HG02870 (cell line): Measurements from ENCODE around the gene CFB.
"Not testable (repeated sequence)": the region's sequence is repeated elsewhere in the genome, so short reads cannot be mapped to it uniquely, and the experiment has no call there.

ENCODE experiments used
- ATAC-seq: cut with Tn5 transposase; IDR thresholded peaks from one replicate; pipeline ENCODE4 v1.9.1; 2021; ENCODE audit warnings: mild to moderate bottlenecking, moderate library complexity; ENCODE audit not compliant: unreplicated experiment

Gene CFB

DNA sequence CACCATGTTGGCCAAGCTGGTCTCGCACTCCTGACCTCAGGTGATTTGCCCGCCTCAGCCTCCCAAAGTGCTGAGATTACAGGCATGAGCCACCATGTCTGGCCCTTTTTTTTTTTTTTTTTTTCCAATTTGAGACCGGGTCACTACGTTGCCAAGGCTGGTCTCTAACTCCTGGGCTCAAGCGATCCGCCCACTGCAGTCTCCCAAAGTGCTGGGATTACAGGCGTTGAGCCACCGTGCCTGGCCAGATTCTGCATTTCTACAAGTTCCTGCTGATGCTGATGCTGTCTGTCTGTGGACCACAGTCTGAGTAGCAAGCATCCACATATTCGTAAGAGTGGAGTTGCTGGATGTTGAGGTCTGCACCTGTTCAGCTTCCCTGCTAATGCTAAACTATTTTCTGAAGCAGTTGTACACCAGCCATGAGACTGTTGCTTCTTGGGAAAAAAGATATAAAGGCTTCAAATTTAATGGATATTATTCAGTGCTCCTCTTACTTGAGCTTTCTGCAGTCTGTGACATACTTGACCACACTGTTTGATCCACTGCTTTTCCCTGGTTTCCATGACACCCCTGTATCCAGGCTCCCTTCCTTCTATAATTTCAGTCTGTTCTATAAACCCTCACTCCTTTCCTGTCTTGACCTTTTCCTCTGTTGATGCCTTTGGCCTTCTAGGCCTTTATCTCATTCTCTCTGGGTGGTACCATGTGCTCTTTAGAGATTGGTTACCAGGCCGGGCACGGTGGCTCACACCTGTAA lies 33.9 kb upstream of the CFB start:
- no peak for ATAC-seq

GRCh38 chr6:31915351-31915750 lies 30.5 kb upstream of the CFB start:
- ATAC-seq = no peak

- ATAC-seq = no peak
Measured at GRCh38 chr6:31915756-31916155, 30.1 kb upstream of the CFB start.

GRCh38 chr6:31918069-31918720 lies 27.7 kb upstream of the CFB start:
- ATAC-seq = no peak

- ATAC-seq = no peak
Measured at GRCh38 chr6:31919624-31920303, 26.1 kb upstream of the CFB start.

DNA sequence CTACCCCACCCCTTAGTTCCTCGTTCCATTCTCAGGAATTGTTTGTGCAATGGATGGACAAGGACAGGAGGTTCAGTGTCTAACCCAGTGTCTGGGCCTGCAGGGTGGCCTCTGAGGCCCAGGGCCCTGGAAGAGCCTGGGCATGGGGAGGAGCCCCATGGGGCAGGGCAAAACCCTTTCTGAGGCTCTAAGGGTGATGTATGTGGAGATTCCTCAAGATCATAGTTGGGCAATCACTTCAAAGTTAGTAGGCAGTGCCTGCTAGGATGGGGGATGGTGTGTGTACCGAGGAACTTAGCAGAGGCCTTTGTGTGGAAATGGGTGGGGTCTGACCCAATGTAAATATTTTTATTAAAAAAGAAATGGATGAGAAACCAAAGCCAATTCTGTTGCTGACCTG lies 25.1 kb upstream of the CFB start:
- ATAC-seq = no peak

GRCh38 chr6:31922942-31923341 lies 23.0 kb upstream of the CFB start:
- no peak for ATAC-seq

DNA sequence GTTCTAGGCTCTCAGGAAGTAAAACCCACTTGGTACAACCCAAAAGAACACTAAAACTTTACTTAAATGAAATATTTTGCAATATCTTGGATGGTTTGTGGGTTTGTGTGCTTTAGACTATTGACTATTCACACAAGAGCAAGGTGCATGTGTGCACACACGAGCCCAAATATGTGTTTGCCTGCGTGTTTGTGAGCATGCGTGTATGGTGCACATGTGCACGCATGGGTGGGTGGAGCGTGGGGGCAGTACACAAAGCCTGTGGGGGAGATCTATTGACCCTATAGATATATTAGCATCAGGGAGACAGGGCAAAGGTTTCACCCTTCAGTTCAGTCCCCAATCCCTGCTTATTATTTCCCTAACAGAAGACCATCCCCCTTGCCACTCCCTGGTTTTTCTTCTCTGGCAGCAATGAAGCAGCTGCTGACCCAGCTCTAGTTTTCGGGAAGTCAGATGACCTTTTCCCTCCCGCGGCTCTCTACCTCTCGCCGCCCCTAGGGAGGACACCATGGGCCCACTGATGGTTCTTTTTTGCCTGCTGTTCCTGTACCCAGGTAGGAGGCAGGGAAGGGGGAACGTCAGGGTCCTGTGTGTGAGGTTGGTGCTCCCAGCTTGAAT lies 18.5 kb upstream of the CFB start, which contains the start of gene C2:
TSS of gene C2 (plus strand) at position 476 of the 621 bp plus-strand sequence. CDS start at position 512, 36 bp downstream.
- ATAC-seq = no peak

DNA sequence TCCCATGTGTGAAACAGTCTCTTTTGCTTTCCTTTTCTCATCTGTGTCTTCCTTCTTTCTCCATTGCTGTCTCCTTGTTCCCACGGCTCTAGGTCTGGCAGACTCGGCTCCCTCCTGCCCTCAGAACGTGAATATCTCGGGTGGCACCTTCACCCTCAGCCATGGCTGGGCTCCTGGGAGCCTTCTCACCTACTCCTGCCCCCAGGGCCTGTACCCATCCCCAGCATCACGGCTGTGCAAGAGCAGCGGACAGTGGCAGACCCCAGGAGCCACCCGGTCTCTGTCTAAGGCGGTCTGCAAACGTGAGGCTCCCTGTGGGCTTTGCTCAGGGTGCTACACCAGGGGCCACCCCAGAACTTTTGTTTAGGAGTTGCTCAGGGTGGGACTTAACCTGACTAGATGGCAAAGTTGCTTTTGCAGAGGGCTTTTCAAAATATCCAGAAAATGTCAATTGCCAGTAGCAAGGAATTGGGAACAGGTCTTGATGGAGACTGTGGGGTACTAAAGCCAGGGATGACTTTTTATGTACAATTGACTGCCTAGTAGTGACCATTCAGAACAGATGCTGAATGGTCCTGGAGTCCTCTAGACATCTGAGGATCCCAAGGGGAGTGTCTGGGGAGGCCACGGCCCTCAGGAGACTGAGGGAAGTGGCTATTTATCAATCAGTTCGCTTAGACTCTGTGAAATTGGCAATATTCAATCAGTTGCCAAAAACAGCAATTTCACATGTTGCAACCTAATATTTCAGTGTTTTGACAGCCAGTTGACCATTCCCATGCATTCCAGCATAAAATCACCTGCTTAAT lies 17.8 kb upstream of the CFB start:
- ATAC-seq = no peak

DNA sequence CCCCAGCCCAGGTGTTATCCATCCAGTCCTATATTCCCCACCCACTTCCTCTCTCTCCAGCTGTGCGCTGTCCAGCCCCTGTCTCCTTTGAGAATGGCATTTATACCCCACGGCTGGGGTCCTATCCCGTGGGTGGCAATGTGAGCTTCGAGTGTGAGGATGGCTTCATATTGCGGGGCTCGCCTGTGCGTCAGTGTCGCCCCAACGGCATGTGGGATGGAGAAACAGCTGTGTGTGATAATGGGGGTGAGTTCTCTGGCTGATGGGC lies 17.3 kb upstream of the CFB start:
- no peak for ATAC-seq

GRCh38 chr6:31930962-31931361 lies 14.9 kb upstream of the CFB start:
- ATAC-seq = no peak

- not testable (repeated sequence) for ATAC-seq
Measured at GRCh38 chr6:31932137-31932536, 13.8 kb upstream of the CFB start.

DNA sequence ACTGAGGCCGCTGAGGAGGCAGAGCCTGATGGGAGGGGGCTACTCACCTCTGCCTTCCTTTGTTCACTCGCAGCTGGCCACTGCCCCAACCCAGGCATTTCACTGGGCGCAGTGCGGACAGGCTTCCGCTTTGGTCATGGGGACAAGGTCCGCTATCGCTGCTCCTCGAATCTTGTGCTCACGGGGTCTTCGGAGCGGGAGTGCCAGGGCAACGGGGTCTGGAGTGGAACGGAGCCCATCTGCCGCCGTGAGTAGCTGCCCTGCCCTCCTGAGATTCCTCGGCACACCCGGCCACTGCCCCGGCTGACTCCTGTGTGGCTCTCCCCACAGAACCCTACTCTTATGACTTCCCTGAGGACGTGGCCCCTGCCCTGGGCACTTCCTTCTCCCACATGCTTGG lies 12.4 kb upstream of the CFB start:
- no peak for ATAC-seq

GRCh38 chr6:31935021-31935420 lies 10.9 kb upstream of the CFB start:
- no peak for ATAC-seq

DNA sequence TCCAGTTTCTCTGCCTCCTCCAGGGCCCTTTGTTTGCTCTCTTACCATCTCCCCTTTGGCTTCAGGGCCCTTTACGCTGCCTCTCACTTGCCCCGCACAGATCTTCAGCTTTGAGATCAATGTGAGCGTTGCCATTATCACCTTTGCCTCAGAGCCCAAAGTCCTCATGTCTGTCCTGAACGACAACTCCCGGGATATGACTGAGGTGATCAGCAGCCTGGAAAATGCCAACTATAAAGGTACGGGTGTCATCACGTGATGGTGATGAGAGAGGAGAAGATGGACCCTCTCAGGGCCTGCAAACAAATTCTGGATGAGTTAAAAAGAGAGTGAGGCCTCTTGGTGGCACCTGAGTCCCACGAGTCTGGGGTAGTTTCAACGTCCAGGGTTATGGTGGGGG lies 10.1 kb upstream of the CFB start:
- ATAC-seq = no peak

- no peak for ATAC-seq
Measured at GRCh38 chr6:31940256-31940664, 5.6 kb upstream of the CFB start.

GRCh38 chr6:31943742-31944141 lies 2.2 kb upstream of the CFB start:
- ATAC-seq = no peak

- ATAC-seq = no peak
Measured at GRCh38 chr6:31945154-31945506, 765 bp upstream of the CFB start.

DNA sequence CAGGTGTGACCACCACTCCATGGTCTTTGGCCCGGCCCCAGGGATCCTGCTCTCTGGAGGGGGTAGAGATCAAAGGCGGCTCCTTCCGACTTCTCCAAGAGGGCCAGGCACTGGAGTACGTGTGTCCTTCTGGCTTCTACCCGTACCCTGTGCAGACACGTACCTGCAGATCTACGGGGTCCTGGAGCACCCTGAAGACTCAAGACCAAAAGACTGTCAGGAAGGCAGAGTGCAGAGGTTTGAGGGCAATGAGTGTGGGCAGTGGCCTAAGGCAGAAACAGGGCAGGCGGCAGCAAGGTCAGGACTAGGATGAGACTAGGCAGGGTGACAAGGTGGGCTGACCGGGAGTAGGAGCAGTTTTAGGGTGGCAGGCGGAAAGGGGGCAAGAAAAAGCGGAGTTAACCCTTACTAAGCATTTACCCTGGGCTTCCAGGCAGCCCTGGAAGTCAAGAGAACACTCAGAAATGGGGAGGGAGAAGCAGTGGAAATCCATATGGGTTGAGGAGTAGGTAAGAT lies 533 bp downstream of the CFB start:
- no peak for ATAC-seq

- ATAC-seq = no peak
Measured at GRCh38 chr6:31947070-31947675, 1.3 kb downstream of the CFB start.
